CD14-positive monocyte (primary cell): ENCODE results near the gene TRPM4. TPM values are rescaled to one million over a fixed set of nuclear protein-coding genes. Genes with fewer than 3 reads are reported as not detected.

Experiments
- DNase-seq, 3 donors: peaks; one replicate each; pipeline ENCODE4 v3.0.0-alpha.2; 2011 to 2022
- H2AFZ ChIP-seq: 2 replicates; pipeline ENCODE4 v1.6.0; 2012; ENCODE audit warnings: mild to moderate bottlenecking, low read depth, low read length, inconsistent platforms; ENCODE audit not compliant: insufficient read depth, poor library complexity, severe bottlenecking
- H3K27ac ChIP-seq, 2 donors: 1 replicate in 1 of 2; 2 replicates in 1 of 2; pipeline ENCODE4 v1.5.1; 2012 to 2013; ENCODE audit warnings: low read length in 2 of 2, control low read depth in 1 of 2, inconsistent platforms in 1 of 2, low read depth in 1 of 2, mild to moderate bottlenecking in 1 of 2
- H3K27me3 ChIP-seq, 2 donors: one replicate each; pipeline versions ENCODE4 v1.6.0 to v1.6.1; 2011 to 2013; ENCODE audit warnings: low read length in 2 of 2; ENCODE audit not compliant: control insufficient read depth in 2 of 2, insufficient read depth in 2 of 2
- H3K36me3 ChIP-seq, 2 donors: replicated peaks in 1 of 2; 1 replicate in 1 of 2; 2 replicates in 1 of 2; pipeline versions ENCODE4 v1.5.1 to v1.6.1; 2012 to 2013; ENCODE audit warnings: low read length in 2 of 2, control low read depth in 1 of 2, inconsistent platforms in 1 of 2, mild to moderate bottlenecking in 1 of 2; ENCODE audit not compliant: insufficient read depth in 2 of 2, control insufficient read depth in 1 of 2
- H3K4me1 ChIP-seq, 2 donors: 1 replicate in 1 of 2; 2 replicates in 1 of 2; pipeline versions ENCODE4 v1.5.1 to v1.6.1; 2012 to 2013; ENCODE audit warnings: low read length in 2 of 2, control low read depth in 1 of 2, inconsistent platforms in 1 of 2, mild to moderate bottlenecking in 1 of 2, moderate library complexity in 1 of 2; ENCODE audit not compliant: insufficient read depth in 2 of 2, control insufficient read depth in 1 of 2
- H3K4me2 ChIP-seq: replicated peaks from 2 replicates; pipeline ENCODE3; 2012; ENCODE audit warnings: low read length, moderate library complexity, mild to moderate bottlenecking; ENCODE audit not compliant: poor library complexity, severe bottlenecking; ENCODE audit errors: extremely low read depth
- H3K4me3 ChIP-seq, 3 experiments: fragments of 200-600 bp in 1 of 3; sonication (generic) in 1 of 3; replicated peaks in 1 of 3; 1 replicate in 2 of 3; 2 replicates in 1 of 3; pipeline ENCODE4 v1.5.1; 2011 to 2013; ENCODE audit warnings: low read length in 3 of 3, mild to moderate bottlenecking in 3 of 3, control low read depth in 2 of 3, low read depth in 2 of 3, inconsistent platforms in 1 of 3, moderate library complexity in 1 of 3
- H3K79me2 ChIP-seq: 2 replicates; pipeline ENCODE4 v1.6.0; 2012; ENCODE audit warnings: mild to moderate bottlenecking, control low read depth, inconsistent platforms, low read length, moderate library complexity; ENCODE audit not compliant: insufficient read depth
- H3K9ac ChIP-seq: 2 replicates; pipeline ENCODE4 v1.6.0; 2017; ENCODE audit warnings: low read length, mild to moderate bottlenecking; ENCODE audit not compliant: insufficient read depth, poor library complexity, severe bottlenecking
- H3K9me3 ChIP-seq, 2 donors: replicated peaks in 1 of 2; 1 replicate in 1 of 2; 2 replicates in 1 of 2; pipeline versions ENCODE4 v1.5.1 to v1.6.1; 2012 to 2013; ENCODE audit warnings: low read length in 2 of 2, control low read depth in 1 of 2; ENCODE audit not compliant: control insufficient read depth in 1 of 2, insufficient read depth in 1 of 2
- H4K20me1 ChIP-seq: 2 replicates; pipeline ENCODE4 v1.6.0; 2012; ENCODE audit warnings: mild to moderate bottlenecking, low read length, control low read depth, moderate library complexity; ENCODE audit not compliant: insufficient read depth
- H3K27ac Mint-ChIP-seq, 7 donors: one replicate each; pipeline ENCODE4 v1.8.0; 2020; ENCODE audit warnings: mild to moderate bottlenecking in 7 of 7, mixed read lengths in 7 of 7, moderate library complexity in 6 of 7, inconsistent platforms in 2 of 7
- H3K27me3 Mint-ChIP-seq, 3 donors: one replicate each; pipeline ENCODE4 v1.8.0; 2021 to 2022; ENCODE audit warnings: low read depth in 3 of 3, mild to moderate bottlenecking in 3 of 3, mixed read lengths in 3 of 3, moderate library complexity in 3 of 3, inconsistent platforms in 1 of 3
- H3K36me3 Mint-ChIP-seq, 2 donors: one replicate each; pipeline ENCODE4 v1.8.0; 2020; ENCODE audit warnings: mixed read lengths in 2 of 2, inconsistent platforms in 1 of 2, mild to moderate bottlenecking in 1 of 2
- H3K4me1 Mint-ChIP-seq: one replicate; pipeline ENCODE4 v1.8.0; 2020; ENCODE audit warnings: mild to moderate bottlenecking, mixed read lengths
- H3K4me3 Mint-ChIP-seq, 2 donors: one replicate each; pipeline ENCODE4 v1.8.0; 2020; ENCODE audit warnings: mild to moderate bottlenecking in 2 of 2, mixed read lengths in 2 of 2, moderate library complexity in 1 of 2
- H3K9me3 Mint-ChIP-seq, 7 donors: one replicate each; pipeline ENCODE4 v1.8.0; 2020 to 2022; ENCODE audit warnings: mixed read lengths in 7 of 7, mild to moderate bottlenecking in 6 of 7, moderate library complexity in 6 of 7, inconsistent platforms in 2 of 7
- CTCF ChIP-seq: fragments of 200-600 bp; IDR thresholded peaks from one replicate; pipeline ENCODE4 v1.8.0; 2022; ENCODE audit warnings: antibody characterized with exemption, mild to moderate bottlenecking
- WGBS: methylation state at CpG from one replicate; pipeline ENCODE4 v1.1.5; 2013; ENCODE audit warnings: missing lambda C conversion rate; ENCODE audit not compliant: insufficient coverage; 5-methylcytosine and 5-hydroxymethylcytosine counted together
- intact Hi-C, 2 donors: fragments of 100-400 bp; cut with micrococcal nuclease; formaldehyde crosslinking; loops; one replicate each; pipeline versions ENCODE4 v1.15.0 to v1.15.1; 2023
- polyA plus RNA-seq, 3 donors: library from polyadenylated mRNA; depleted of rRNA in 1 of 3; unstranded in 2 of 3; stranded (reverse) in 1 of 3; fragments of 300-500 nt in 2 of 3; fragments of >200 nt in 1 of 3; fragmentation: Illumina TruSeq in 2 of 3; gene quantifications; 1 replicate in 2 of 3; 2 replicates in 1 of 3; pipeline ENCODE4 v1.2.3, GENCODE V29; 2012 to 2021

The TRPM4 gene
- polyA plus RNA-seq, 3 donors: 6.0 to 6.9 (median 6.6) TPM

DNA sequence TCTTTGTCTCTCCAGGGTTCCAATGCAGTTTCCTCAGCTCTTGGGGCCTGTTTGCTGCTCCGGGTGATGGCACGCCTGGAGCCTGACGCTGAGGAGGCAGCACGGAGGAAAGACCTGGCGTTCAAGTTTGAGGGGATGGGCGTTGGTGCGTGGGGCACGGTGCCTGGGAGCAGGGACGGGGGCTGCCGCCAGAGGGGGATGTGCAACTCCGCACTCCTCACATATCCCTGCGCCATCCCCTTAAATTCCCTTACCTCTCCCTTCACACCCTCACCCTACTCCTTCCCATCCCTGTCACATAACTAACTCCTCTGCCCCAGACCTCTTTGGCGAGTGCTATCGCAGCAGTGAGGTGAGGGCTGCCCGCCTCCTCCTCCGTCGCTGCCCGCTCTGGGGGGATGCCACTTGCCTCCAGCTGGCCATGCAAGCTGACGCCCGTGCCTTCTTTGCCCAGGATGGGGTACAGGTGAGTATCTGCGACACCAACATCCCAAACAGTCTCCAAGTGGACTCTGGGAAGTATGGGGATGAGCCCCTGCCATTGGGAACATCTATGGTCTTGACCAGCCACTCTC is 31.1 kb downstream of the TRPM4 start:
- no peak overlapping the region for H3K4me3 Mint-ChIP-seq
- H3K9me3 Mint-ChIP-seq: peaks cover 8 to 24% (median 15%) of the 10 kb centered on the region in 7 donors
- intact Hi-C loops: no loop called here
- no peak overlapping the region for H3K27ac ChIP-seq
- no peak overlapping the region for H3K9ac ChIP-seq
- peaks cover 5 to 7% of the 10 kb centered on the region in 2 donors for H3K4me1 ChIP-seq
- DNase-seq: no peak
- H3K27me3 ChIP-seq: peaks cover 0 to 2% of the 10 kb centered on the region in 2 donors
- H3K4me3 ChIP-seq: no peak overlapping the region
- no peaks in the 10 kb centered on the region for H3K79me2 ChIP-seq
- H3K27ac Mint-ChIP-seq: no peak overlapping the region
- H3K27me3 Mint-ChIP-seq: peaks cover 3 to 14% (median 7%) of the 10 kb centered on the region in 3 donors
- no peak overlapping the region for H3K4me2 ChIP-seq
- peak overlapping the region; percentile 39 for H2AFZ ChIP-seq
- 93% methylated on average over 17 of the region's 21 CpGs for WGBS
- H3K4me1 Mint-ChIP-seq: peaks cover 8% of the 10 kb centered on the region
- H4K20me1 ChIP-seq: no peaks in the 10 kb centered on the region
- H3K36me3 ChIP-seq: no peaks in the 10 kb centered on the region
- peaks cover 0 to 9% of the 10 kb centered on the region in 2 donors for H3K36me3 Mint-ChIP-seq
- no peak for TF ChIP-seq CTCF
- peaks cover 0 to 11% of the 10 kb centered on the region in 2 donors for H3K9me3 ChIP-seq

- peaks cover 7 to 16% (median 9%) of the 10 kb centered on the region in 3 donors for H3K27me3 Mint-ChIP-seq
- H3K36me3 Mint-ChIP-seq: peaks cover 0 to 9% of the 10 kb centered on the region in 2 donors
- H3K27ac Mint-ChIP-seq: peak overlapping the region in 2 of 7 donors; percentile 53 to 67
- H3K79me2 ChIP-seq: no peaks in the 10 kb centered on the region
- peaks cover 0 to 8% of the 10 kb centered on the region in 2 donors for H3K9me3 ChIP-seq
- no peak overlapping the region for H3K4me3 ChIP-seq
- H3K9me3 Mint-ChIP-seq: peaks cover 4 to 19% (median 10%) of the 10 kb centered on the region in 7 donors
- H3K4me1 ChIP-seq: peaks cover 5 to 7% of the 10 kb centered on the region in 2 donors
- TF ChIP-seq CTCF: no peak
- H3K9ac ChIP-seq: no peak overlapping the region
- H3K36me3 ChIP-seq: no peaks in the 10 kb centered on the region
- H4K20me1 ChIP-seq: no peaks in the 10 kb centered on the region
- peak overlapping the region; percentile 39 for H2AFZ ChIP-seq
- DNase-seq: no peak
- WGBS: 61% methylated on average over 4 of the region's 5 CpGs
- peak overlapping the region in 1 of 2 donors; percentile 5 for H3K4me3 Mint-ChIP-seq
- H3K4me1 Mint-ChIP-seq: peaks cover 8% of the 10 kb centered on the region
- peaks cover 0 to 2% of the 10 kb centered on the region in 2 donors for H3K27me3 ChIP-seq
- H3K27ac ChIP-seq: no peak overlapping the region
- intact Hi-C loops: no loop called here
- no peak overlapping the region for H3K4me2 ChIP-seq
Measured at GRCh38 chr19:49189259-49189658, 31.7 kb downstream of the TRPM4 start.
